Measurements from ENCODE around the gene NCOA5.
A peak's percentile ranks its signal among the peaks of the same experiment; 100 is the strongest.

Gene NCOA5

DNA sequence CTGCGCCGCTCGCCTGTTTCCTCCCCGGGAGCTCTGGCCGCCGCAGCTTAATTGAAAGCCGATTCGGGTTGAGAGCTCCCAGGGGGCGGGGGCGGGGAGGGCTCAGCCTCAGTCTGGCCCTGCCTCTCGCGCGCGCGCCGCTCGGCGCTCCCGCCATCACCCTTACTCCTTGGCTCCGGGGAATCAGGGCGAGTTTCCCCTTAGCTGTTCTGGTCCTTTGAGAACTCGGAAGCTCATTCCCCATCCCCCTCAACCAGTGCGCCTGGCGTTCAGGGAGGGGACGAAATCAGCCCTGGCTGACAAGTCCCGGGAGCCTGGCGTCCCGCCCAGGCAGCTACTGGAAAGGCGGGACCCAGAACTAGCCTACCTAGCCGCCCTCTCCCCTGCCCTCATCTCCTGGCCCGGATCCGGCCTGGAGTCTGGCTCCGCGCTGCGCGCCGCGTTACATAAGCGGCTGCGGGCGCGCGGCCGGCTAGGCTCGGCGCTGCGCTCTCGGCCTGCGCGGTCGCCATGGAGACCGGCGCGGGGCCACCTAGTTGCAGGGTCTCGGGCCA, 58.0 kb downstream of the NCOA5 start:
- H3K4me1 Mint-ChIP-seq (ENCODE audit: low read depth), result no peaks in the 10 kb centered on the region
- H3K27ac Mint-ChIP-seq, result no peak overlapping the region
- no peak overlapping the region for H3K4me3 Mint-ChIP-seq
- H3K9me3 Mint-ChIP-seq, result no peaks in the 10 kb centered on the region
- no peaks in the 10 kb centered on the region for H3K36me3 Mint-ChIP-seq (ENCODE audit: low read depth)
- H3K27me3 Mint-ChIP-seq, result peaks cover 49% of the 10 kb centered on the region

- Mint-ChIP-seq H3K9me3 (no peaks in the 10 kb centered on the region), H3K27me3 (peaks cover 49% of the 10 kb centered on the region), H3K4me1 (ENCODE audit: low read depth) (no peaks in the 10 kb centered on the region), H3K36me3 (ENCODE audit: low read depth) (no peaks in the 10 kb centered on the region), H3K27ac (no peak overlapping the region), H3K4me3 (no peak overlapping the region)
Observed at GRCh38 chr20:46031014-46031569, 58.7 kb downstream of the NCOA5 start.

GRCh38 chr20:46030284-46031013, 59.3 kb downstream of the NCOA5 start:
- Mint-ChIP-seq H3K9me3 (no peaks in the 10 kb centered on the region), H3K36me3 (ENCODE audit: low read depth) (no peaks in the 10 kb centered on the region), H3K27ac (no peak overlapping the region), H3K4me3 (no peak overlapping the region), H3K27me3 (peaks cover 49% of the 10 kb centered on the region), H3K4me1 (ENCODE audit: low read depth) (no peaks in the 10 kb centered on the region)

GRCh38 chr20:46028772-46029371, 60.9 kb downstream of the NCOA5 start, which contains the start of gene SLC12A5:
Gene SLC12A5 (plus strand): TSS chr20:46029215. CDS start chr20:46029345, 130 bp downstream.
- peaks cover 44% of the 10 kb centered on the region for H3K27me3 Mint-ChIP-seq

DNA sequence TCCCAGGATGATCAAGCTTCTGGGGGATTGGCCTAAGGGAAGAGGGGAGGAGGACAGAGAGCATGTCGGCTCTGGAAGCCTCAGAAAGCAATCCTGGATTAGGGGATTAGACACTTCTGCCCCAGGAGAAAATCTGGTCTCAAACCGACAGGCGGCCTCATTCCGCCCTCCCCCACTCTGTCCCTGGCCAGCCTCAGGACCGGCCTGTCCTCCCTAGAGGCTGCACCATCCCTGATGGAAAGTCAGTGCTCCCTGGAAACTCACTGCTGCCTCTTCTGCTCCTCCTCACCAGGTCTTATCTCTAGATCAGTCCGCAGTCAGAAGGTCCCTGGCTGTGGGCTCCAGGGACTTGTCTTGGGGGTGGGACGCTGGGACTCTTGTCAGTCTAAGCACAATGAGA, 61.7 kb downstream of the NCOA5 start:
- Mint-ChIP-seq H3K4me1 (ENCODE audit: low read depth) (no peaks in the 10 kb centered on the region), H3K27me3 (peaks cover 44% of the 10 kb centered on the region), H3K9me3 (no peaks in the 10 kb centered on the region), H3K4me3 (no peak overlapping the region), H3K36me3 (ENCODE audit: low read depth) (no peaks in the 10 kb centered on the region), H3K27ac (no peak overlapping the region)

More at GRCh38 chr20:46028772-46029371, 60.9 kb downstream of the NCOA5 start, which contains the start of gene SLC12A5:
- Mint-ChIP-seq H3K36me3 (ENCODE audit: low read depth) (no peaks in the 10 kb centered on the region), H3K4me3 (no peak within 1 kb of the TSS), H3K27ac (no peak within 1 kb of the TSS), H3K9me3 (no peaks in the 10 kb centered on the region), H3K4me1 (ENCODE audit: low read depth) (no peaks in the 10 kb centered on the region)

DNA sequence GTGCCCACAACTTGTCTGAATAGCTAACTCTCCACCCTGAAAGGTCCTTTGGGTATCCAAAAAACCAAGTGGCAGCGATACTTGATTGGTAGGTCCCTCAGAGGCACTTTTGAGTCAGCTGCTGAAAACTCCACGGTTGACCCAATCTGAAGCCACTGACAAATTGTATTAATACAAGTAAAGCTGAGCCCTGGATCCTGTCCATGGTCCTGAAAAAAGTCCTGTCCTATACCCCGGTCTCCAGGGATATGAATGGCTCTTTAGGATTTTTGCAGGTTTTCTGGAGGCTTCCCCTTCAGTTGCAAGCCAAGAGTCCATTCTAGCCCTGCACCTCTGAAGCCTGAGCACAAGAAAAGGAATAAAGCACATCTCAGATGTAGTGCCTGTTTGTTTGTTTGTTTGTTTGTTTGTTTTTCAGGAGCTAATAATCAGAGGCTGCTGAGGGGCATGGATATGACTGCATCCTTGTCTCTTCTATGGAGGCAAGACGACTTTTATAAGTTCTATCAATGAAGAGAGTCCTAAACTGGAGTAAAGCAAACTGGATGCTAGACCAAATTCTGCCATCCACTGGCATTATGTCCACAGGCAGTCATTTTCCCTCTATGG, 62.4 kb downstream of the NCOA5 start:
- Mint-ChIP-seq H3K27me3 (peaks cover 37% of the 10 kb centered on the region), H3K36me3 (ENCODE audit: low read depth) (no peaks in the 10 kb centered on the region), H3K9me3 (no peaks in the 10 kb centered on the region), H3K27ac (no peak overlapping the region), H3K4me3 (no peak overlapping the region), H3K4me1 (ENCODE audit: low read depth) (no peaks in the 10 kb centered on the region)

DNA sequence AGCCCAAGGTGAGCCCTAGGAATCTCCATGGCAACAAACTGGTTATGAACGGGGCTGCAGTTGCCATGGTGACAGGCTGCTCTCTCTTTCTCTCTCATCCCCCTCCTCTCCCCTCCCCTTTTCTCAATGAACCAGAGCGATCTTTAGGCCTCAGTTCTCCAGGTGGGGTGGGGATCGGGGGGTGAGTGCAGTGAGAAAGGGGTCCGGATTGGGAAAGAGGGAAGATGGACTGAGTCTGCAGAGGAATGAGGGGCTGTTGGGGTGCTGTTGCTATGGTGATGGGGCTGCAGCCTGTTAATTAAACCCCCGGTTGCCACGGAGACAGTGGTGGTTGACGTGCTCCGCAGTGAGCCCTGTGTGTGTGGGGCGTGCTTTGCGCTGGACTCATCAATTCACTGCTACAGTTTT, 64.4 kb downstream of the NCOA5 start:
- no peak overlapping the region for H3K27ac Mint-ChIP-seq
- H3K36me3 Mint-ChIP-seq (ENCODE audit: low read depth), result no peaks in the 10 kb centered on the region
- H3K4me1 Mint-ChIP-seq (ENCODE audit: low read depth), result peaks cover 11% of the 10 kb centered on the region
- H3K4me3 Mint-ChIP-seq, result no peak overlapping the region
- peaks cover 45% of the 10 kb centered on the region for H3K27me3 Mint-ChIP-seq
- H3K9me3 Mint-ChIP-seq, result no peaks in the 10 kb centered on the region

- peaks cover 44% of the 10 kb centered on the region for H3K27me3 Mint-ChIP-seq
- H3K9me3 Mint-ChIP-seq, result no peaks in the 10 kb centered on the region
- H3K4me3 Mint-ChIP-seq, result no peak overlapping the region
- no peaks in the 10 kb centered on the region for H3K36me3 Mint-ChIP-seq (ENCODE audit: low read depth)
- no peak overlapping the region for H3K27ac Mint-ChIP-seq
- H3K4me1 Mint-ChIP-seq (ENCODE audit: low read depth), result peaks cover 11% of the 10 kb centered on the region
Observed at GRCh38 chr20:46023999-46024398, 65.8 kb downstream of the NCOA5 start.

DNA sequence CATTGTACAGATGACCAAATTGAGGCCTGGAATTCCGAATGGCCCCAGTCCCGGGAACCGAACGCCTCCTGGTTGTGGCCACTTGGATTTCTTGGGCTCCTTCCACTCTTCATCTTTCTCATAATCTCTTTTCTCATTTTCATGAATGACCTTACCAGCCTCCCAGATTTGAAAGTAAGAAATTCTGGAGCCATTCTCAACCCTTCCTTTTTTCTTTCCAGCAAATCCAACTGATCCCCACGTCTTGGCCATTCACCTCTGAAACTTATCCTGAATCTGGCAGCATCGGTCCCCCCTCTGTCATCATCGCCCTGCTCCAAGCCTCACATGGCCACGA, 66.6 kb downstream of the NCOA5 start:
- Mint-ChIP-seq H3K27ac (no peak overlapping the region), H3K27me3 (peaks cover 39% of the 10 kb centered on the region), H3K9me3 (no peaks in the 10 kb centered on the region), H3K4me3 (no peak overlapping the region), H3K4me1 (ENCODE audit: low read depth) (peaks cover 11% of the 10 kb centered on the region), H3K36me3 (ENCODE audit: low read depth) (no peaks in the 10 kb centered on the region)

DNA sequence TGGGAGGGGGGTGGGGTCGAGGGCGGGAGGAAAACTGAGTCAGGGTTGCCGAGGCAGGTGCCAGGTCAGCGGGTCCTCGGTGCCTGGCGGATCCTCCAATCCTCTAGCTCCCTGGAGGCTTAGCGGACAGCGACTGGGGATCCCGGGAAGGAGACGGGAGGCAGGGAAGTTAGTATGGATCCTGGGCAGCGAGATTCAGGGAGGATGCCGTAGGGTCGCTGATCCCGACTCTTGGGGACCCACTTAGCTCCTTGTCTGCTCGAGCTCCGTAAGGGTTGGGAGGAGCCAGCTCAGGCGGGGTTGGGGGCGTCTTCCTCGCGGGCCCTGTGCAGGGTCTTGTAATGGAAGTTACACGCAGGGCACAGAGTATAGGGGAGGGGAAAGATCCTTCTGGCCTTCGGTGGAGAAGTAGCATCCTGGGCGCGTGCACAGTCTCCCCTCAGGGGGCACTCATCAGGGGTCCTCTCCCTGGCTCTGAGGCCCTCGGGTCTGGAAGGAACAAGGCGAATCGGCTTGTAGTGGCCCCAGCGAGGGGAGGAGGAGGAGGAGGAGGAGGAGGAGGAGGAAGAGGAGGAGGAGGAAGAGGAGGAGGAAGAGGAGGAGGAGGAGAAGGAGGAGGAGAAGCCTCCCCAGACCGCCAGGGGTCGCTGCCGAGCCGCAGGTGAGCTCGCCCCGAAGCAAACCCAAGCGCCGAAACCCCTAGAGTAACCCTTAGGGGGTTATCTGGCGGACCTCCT, 67.2 kb downstream of the NCOA5 start:
- peaks cover 34% of the 10 kb centered on the region for H3K27me3 Mint-ChIP-seq
- peak overlapping the region; percentile 65 for H3K4me3 Mint-ChIP-seq
- H3K36me3 Mint-ChIP-seq (ENCODE audit: low read depth), result no peaks in the 10 kb centered on the region
- H3K27ac Mint-ChIP-seq, result no peak overlapping the region
- peaks cover 11% of the 10 kb centered on the region for H3K4me1 Mint-ChIP-seq (ENCODE audit: low read depth)
- no peaks in the 10 kb centered on the region for H3K9me3 Mint-ChIP-seq

DNA sequence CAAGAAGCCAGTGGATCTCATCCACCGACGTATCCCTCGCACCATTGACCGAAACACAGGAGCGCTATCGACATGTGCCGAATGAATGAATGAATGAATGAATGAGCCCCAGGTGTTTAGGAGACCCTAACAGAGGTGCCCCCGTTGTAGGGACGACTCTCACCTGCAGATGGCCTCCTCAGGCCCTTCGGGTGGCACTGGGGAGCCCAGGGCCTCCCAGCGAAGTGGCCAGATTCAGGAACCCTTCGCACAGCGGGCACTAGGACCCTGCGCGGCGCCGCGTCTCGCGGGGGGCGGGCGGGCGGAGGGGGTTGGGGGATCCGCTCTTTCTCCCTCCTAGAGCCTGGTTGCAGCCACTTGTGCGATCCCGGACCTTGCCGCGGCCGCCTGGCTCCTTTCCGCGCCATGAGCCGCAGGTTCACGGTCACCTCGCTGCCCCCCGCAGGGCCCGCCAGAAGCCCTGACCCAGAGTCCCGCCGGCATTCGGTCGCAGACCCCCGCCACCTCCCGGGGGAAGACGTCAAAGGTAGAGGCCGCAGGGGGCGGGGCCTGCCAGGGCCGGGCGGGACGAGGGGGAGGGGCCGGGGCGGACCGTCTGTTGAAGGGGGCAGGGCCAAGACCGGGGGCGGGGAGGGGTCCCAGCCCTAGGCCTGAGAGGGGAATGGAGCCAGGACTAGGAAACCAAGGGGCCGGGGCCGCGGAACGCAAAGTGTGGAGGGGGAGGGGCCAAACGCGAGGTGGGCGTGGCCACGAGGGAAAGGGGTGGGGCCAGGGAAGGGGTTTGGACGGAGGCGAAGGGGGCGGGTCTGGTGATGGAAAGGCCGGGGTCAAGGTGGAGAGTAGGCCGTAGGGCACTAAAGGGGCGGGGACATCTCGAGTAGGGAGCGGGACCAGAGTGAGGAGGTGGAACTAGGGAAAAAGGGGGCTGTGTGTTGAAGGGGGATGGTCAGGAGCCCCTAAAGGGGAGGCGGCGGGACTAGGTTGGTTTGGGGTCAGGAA, 68.1 kb downstream of the NCOA5 start:
- Mint-ChIP-seq H3K4me1 (ENCODE audit: low read depth) (peaks cover 11% of the 10 kb centered on the region), H3K9me3 (no peaks in the 10 kb centered on the region), H3K36me3 (ENCODE audit: low read depth) (no peaks in the 10 kb centered on the region), H3K4me3 (peak overlapping the region; percentile 69), H3K27ac (no peak overlapping the region), H3K27me3 (peaks cover 28% of the 10 kb centered on the region)

GRCh38 chr20:46020555-46020954, 69.2 kb downstream of the NCOA5 start:
- H3K36me3 Mint-ChIP-seq (ENCODE audit: low read depth), result no peaks in the 10 kb centered on the region
- H3K4me3 Mint-ChIP-seq, result peak overlapping the region; percentile 27
- peaks cover 11% of the 10 kb centered on the region for H3K4me1 Mint-ChIP-seq (ENCODE audit: low read depth)
- H3K27me3 Mint-ChIP-seq, result peaks cover 32% of the 10 kb centered on the region
- H3K27ac Mint-ChIP-seq, result no peak overlapping the region
- no peaks in the 10 kb centered on the region for H3K9me3 Mint-ChIP-seq

DNA sequence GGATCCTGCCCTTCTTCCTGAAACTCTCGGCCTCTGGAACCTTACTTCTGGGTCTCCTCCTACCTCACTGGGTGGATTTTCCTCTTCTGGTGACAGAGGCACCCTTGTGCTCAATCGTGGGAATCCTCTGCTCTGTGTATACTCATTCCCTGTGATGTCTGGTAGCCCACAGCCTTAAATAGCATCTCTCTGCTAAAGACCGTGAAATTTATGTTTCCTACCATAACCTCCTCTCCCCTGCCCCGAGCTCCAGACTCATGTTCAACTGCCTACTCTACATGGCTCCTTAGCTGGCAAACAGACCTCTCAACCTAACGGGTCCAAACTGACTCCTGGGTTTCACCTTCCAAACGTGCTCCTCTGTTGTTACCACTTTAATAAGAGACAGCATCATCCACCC, 71.2 kb downstream of the NCOA5 start:
- Mint-ChIP-seq H3K27me3 (peaks cover 31% of the 10 kb centered on the region), H3K4me1 (ENCODE audit: low read depth) (peaks cover 25% of the 10 kb centered on the region), H3K9me3 (no peaks in the 10 kb centered on the region), H3K4me3 (no peak overlapping the region), H3K36me3 (ENCODE audit: low read depth) (no peaks in the 10 kb centered on the region), H3K27ac (no peak overlapping the region)

- Mint-ChIP-seq H3K4me3 (no peak overlapping the region), H3K9me3 (no peaks in the 10 kb centered on the region), H3K27ac (no peak overlapping the region), H3K4me1 (ENCODE audit: low read depth) (peaks cover 27% of the 10 kb centered on the region), H3K27me3 (peaks cover 26% of the 10 kb centered on the region), H3K36me3 (ENCODE audit: low read depth) (no peaks in the 10 kb centered on the region)
Observed at GRCh38 chr20:46018112-46018511, 71.7 kb downstream of the NCOA5 start.

All from stimulated activated naive CD8-positive, alpha-beta T cell treated with anti-CD3 and anti-CD28 coated beads, Interleukin-15, Interleukin-2, amounts not matched to agents 100 ng/mL and 50 ng/mL, for 24 hours (primary cell).